Panc1 (cell line): ENCODE data around the gene MEF2A.

Experiments
- POLR2AphosphoS5 ChIP-seq: IDR thresholded peaks from 2 replicates; pipeline ENCODE4 v1.6.1; 2012; ENCODE audit warnings: mild to moderate bottlenecking, low read depth, low read length, moderate library complexity
- SIN3A ChIP-seq: IDR thresholded peaks from 2 replicates; pipeline ENCODE4 v1.6.1; 2012; ENCODE audit warnings: low read depth, mild to moderate bottlenecking, low read length, moderate library complexity, borderline replicate concordance; ENCODE audit not compliant: insufficient read depth
- TF ChIP-seq, protein P1 (sequence below): fragments of 450-650 bp; IDR thresholded peaks from 2 replicates; pipeline ENCODE4 v1.5.1; 2017; ENCODE audit warnings: mild to moderate bottlenecking

DNA sequence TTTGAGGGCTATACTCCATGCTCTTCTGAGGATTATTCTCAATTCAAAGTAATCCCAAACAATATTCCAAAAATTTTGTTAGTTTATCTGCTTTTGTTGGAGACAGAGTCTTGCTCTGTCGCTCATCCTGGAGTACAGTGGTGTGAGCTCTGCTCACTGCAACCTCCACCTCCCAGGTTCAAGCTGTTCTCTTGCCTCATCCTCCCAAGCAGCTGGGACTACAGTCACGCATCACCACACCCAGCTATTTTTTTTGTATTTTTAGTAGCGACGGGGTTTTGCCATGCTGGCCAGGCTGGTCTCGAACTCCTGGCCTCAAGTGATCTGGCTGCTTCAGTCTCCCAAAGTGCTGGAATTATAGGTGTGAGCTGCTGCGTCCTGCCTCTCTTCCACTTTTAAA, 39.1 kb downstream of the MEF2A start:
- TF ChIP-seq, protein P1, sequence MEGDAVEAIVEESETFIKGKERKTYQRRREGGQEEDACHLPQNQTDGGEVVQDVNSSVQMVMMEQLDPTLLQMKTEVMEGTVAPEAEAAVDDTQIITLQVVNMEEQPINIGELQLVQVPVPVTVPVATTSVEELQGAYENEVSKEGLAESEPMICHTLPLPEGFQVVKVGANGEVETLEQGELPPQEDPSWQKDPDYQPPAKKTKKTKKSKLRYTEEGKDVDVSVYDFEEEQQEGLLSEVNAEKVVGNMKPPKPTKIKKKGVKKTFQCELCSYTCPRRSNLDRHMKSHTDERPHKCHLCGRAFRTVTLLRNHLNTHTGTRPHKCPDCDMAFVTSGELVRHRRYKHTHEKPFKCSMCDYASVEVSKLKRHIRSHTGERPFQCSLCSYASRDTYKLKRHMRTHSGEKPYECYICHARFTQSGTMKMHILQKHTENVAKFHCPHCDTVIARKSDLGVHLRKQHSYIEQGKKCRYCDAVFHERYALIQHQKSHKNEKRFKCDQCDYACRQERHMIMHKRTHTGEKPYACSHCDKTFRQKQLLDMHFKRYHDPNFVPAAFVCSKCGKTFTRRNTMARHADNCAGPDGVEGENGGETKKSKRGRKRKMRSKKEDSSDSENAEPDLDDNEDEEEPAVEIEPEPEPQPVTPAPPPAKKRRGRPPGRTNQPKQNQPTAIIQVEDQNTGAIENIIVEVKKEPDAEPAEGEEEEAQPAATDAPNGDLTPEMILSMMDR, result no peak
- TF ChIP-seq POLR2AphosphoS5 (no peak), SIN3A (no peak)
